H1 (cell line): Measurements from ENCODE around the gene KCNK2. TPM values are rescaled to one million over a fixed set of nuclear protein-coding genes. Genes with fewer than 3 reads are reported as not detected.

ENCODE experiments used
- CTCF ChIA-PET: fragments of 300-600 bp; sonication (Branson Sonifier 250); formaldehyde crosslinking; loops from one replicate; lab custom pipeline; 2021; ENCODE audit not compliant: partially characterized antibody; lab: Charles Lee
- POLR2A ChIA-PET: fragments of 300-600 bp; sonication (Branson Sonifier 250); formaldehyde crosslinking; loops from one replicate; lab custom pipeline; 2021; ENCODE audit warnings: inconsistent platforms; ENCODE audit not compliant: partially characterized antibody; lab: Charles Lee
- DNase-seq, 2 experiments: peaks; one replicate each; pipeline versions ENCODE4 v3.0.0 to v3.0.0-alpha.2; 2010 to 2022; ENCODE audit warnings: low spot score in 2 of 2, low read depth in 1 of 2, mixed read lengths in 1 of 2
- FAIRE-seq: peaks from 2 replicates; lab custom pipeline; 2011; peaks lifted over from hg19 to GRCh38; lab: Jason Lieb, UNC
- H2AFZ ChIP-seq: 2 replicates; pipeline ENCODE4 v1.8.1; 2012; ENCODE audit warnings: low read length, inconsistent platforms
- H2AK5ac ChIP-seq: 2 replicates; pipeline ENCODE4 v1.6.1; 2013; ENCODE audit warnings: low read depth, low read length
- H2BK120ac ChIP-seq: replicated peaks from 2 replicates; pipeline ENCODE3; 2013; ENCODE audit warnings: low read depth, low read length, inconsistent platforms
- H2BK12ac ChIP-seq: 2 replicates; pipeline ENCODE4 v1.6.1; 2013; ENCODE audit warnings: low read depth, low read length
- H2BK15ac ChIP-seq: 2 replicates; pipeline ENCODE4 v1.6.1; 2013; ENCODE audit warnings: low read length
- H2BK20ac ChIP-seq: 2 replicates; pipeline ENCODE4 v1.6.1; 2013; ENCODE audit warnings: low read length
- H2BK5ac ChIP-seq: 2 replicates; pipeline ENCODE4 v1.6.1; 2013; ENCODE audit warnings: low read depth, low read length
- H3K14ac ChIP-seq: 2 replicates; pipeline ENCODE4 v1.6.1; 2013; ENCODE audit warnings: inconsistent platforms; ENCODE audit not compliant: insufficient read length
- H3K18ac ChIP-seq: 2 replicates; pipeline ENCODE4 v1.6.1; 2013; ENCODE audit warnings: low read length; ENCODE audit errors: extremely low read depth
- H3K23ac ChIP-seq: 2 replicates; pipeline ENCODE4 v1.6.1; 2013; ENCODE audit warnings: inconsistent platforms; ENCODE audit not compliant: insufficient read length
- H3K23me2 ChIP-seq: 2 replicates; pipeline ENCODE4 v1.6.1; 2013; ENCODE audit warnings: low read depth, low read length
- H3K27ac ChIP-seq: 2 replicates; pipeline ENCODE4 v1.6.1; 2011; ENCODE audit warnings: low read depth, low read length, inconsistent platforms
- H3K27me3 ChIP-seq, 4 experiments: replicated peaks in 1 of 4; 1 replicate in 1 of 4; 2 replicates in 3 of 4; pipeline versions ENCODE4 v1.6.1 to v1.8.1; 2011 to 2013; ENCODE audit warnings: low read length in 3 of 4, mild to moderate bottlenecking in 3 of 4, inconsistent platforms in 2 of 4, mixed read lengths in 2 of 4, moderate library complexity in 1 of 4; ENCODE audit not compliant: control insufficient read depth in 3 of 4, insufficient read depth in 3 of 4; ENCODE audit errors: extremely low read depth in 1 of 4
- H3K36me3 ChIP-seq, 4 experiments: 2 replicates each; pipeline versions ENCODE4 v1.6.1 to v1.8.1; 2011 to 2013; ENCODE audit warnings: mild to moderate bottlenecking in 4 of 4, low read length in 3 of 4, moderate library complexity in 2 of 4, control low read depth in 1 of 4, inconsistent platforms in 1 of 4; ENCODE audit not compliant: insufficient read depth in 4 of 4, control insufficient read depth in 2 of 4
- H3K4ac ChIP-seq: replicated peaks from 2 replicates; pipeline ENCODE3; 2013; ENCODE audit warnings: low read length, low read depth, mixed read lengths, inconsistent platforms; ENCODE audit not compliant: insufficient read length
- H3K4me1 ChIP-seq, 4 experiments: replicated peaks in 1 of 4; 1 replicate in 1 of 4; 2 replicates in 3 of 4; pipeline versions ENCODE4 v1.6.1 to v1.8.1; 2011 to 2013; ENCODE audit warnings: low read length in 3 of 4, inconsistent platforms in 2 of 4, mixed read lengths in 1 of 4; ENCODE audit not compliant: insufficient read depth in 4 of 4, control insufficient read depth in 3 of 4
- H3K4me2 ChIP-seq, 2 experiments: 2 replicates each; pipeline versions ENCODE4 v1.6.1 to v1.8.1; 2011 to 2013; ENCODE audit warnings: low read depth in 2 of 2, low read length in 2 of 2, control low read depth in 1 of 2, inconsistent platforms in 1 of 2, mild to moderate bottlenecking in 1 of 2; ENCODE audit not compliant: insufficient read depth in 1 of 2
- H3K4me3 ChIP-seq, 4 experiments: fragments of 200-600, 300-600 bp in 1 of 4; sonication (generic), shearing (Covaris generic), sonication (Bioruptor Twin) in 1 of 4; 2 replicates each; pipeline versions ENCODE4 v1.5.1 to v1.8.1; 2011 to 2016; ENCODE audit warnings: low read length in 4 of 4, low read depth in 3 of 4, control low read depth in 2 of 4, inconsistent platforms in 2 of 4, mild to moderate bottlenecking in 2 of 4, mixed read lengths in 1 of 4, moderate library complexity in 1 of 4; ENCODE audit not compliant: insufficient read depth in 2 of 4; ENCODE audit errors: extremely low read depth in 1 of 4
- H3K56ac ChIP-seq: replicated peaks from 2 replicates; pipeline ENCODE3; 2013; ENCODE audit warnings: low read depth, mild to moderate bottlenecking, mixed read lengths, low read length, inconsistent platforms; ENCODE audit not compliant: insufficient read length
- H3K79me1 ChIP-seq: 2 replicates; pipeline ENCODE4 v1.6.1; 2013; ENCODE audit warnings: low read depth, low read length, control low read depth
- H3K79me2 ChIP-seq, 2 experiments: 2 replicates each; pipeline versions ENCODE4 v1.6.1 to v1.8.1; 2012 to 2013; ENCODE audit warnings: low read length in 2 of 2, mild to moderate bottlenecking in 2 of 2, inconsistent platforms in 1 of 2; ENCODE audit not compliant: insufficient read depth in 2 of 2, control insufficient read depth in 1 of 2
- H3K9ac ChIP-seq, 4 experiments: replicated peaks in 1 of 4; 1 replicate in 1 of 4; 2 replicates in 3 of 4; pipeline versions ENCODE4 v1.6.1 to v1.8.1; 2011 to 2013; ENCODE audit warnings: low read depth in 3 of 4, low read length in 3 of 4, control low read depth in 2 of 4, mild to moderate bottlenecking in 2 of 4, moderate library complexity in 2 of 4, inconsistent platforms in 1 of 4; ENCODE audit errors: extremely low read depth in 1 of 4
- H3K9me3 ChIP-seq, 2 experiments: 2 replicates each; pipeline versions ENCODE4 v1.6.1 to v1.8.1; 2012 to 2013; ENCODE audit warnings: mild to moderate bottlenecking in 2 of 2, moderate library complexity in 2 of 2, control low read depth in 1 of 2, inconsistent platforms in 1 of 2, low read depth in 1 of 2, low read length in 1 of 2, mixed read lengths in 1 of 2; ENCODE audit not compliant: insufficient read depth in 2 of 2
- H4K20me1 ChIP-seq, 2 experiments: replicated peaks in 1 of 2; 2 replicates each; pipeline versions ENCODE3 to v1.8.1; 2011 to 2013; ENCODE audit warnings: inconsistent platforms in 2 of 2, low read length in 2 of 2, mild to moderate bottlenecking in 1 of 2; ENCODE audit not compliant: insufficient read depth in 2 of 2, control insufficient read depth in 1 of 2
- H4K5ac ChIP-seq: 2 replicates; pipeline ENCODE4 v1.6.1; 2013; ENCODE audit warnings: low read length, low read depth, mixed read lengths, inconsistent platforms; ENCODE audit not compliant: insufficient read length
- H4K8ac ChIP-seq: 2 replicates; pipeline ENCODE4 v1.8.0; 2013; ENCODE audit warnings: mild to moderate bottlenecking, moderate library complexity, low read length, inconsistent platforms; ENCODE audit not compliant: insufficient read depth; ENCODE audit errors: extremely low read depth
- H4K91ac ChIP-seq: replicated peaks from 2 replicates; pipeline ENCODE3; 2013; ENCODE audit warnings: low read length, mixed read lengths, inconsistent platforms; ENCODE audit not compliant: insufficient read length
- ATF3 ChIP-seq: IDR thresholded peaks from 2 replicates; pipeline ENCODE4 v1.6.1; 2011; ENCODE audit warnings: low read depth, mild to moderate bottlenecking, low read length; ENCODE audit not compliant: insufficient read depth
- CHD2 ChIP-seq: IDR thresholded peaks from 2 replicates; pipeline ENCODE4 v1.6.1; 2012; ENCODE audit warnings: low read length, improper control_type of control experiment
- GABPA ChIP-seq: IDR thresholded peaks from 2 replicates; pipeline ENCODE4 v1.6.1; 2011; ENCODE audit warnings: mild to moderate bottlenecking, low read length, moderate library complexity, borderline replicate concordance; ENCODE audit not compliant: insufficient read depth
- NRF1 ChIP-seq: IDR thresholded peaks from 2 replicates; pipeline ENCODE4 v1.6.1; 2011; ENCODE audit warnings: mild to moderate bottlenecking, low read depth, low read length, improper control_type of control experiment
- RNF2 ChIP-seq: fragments of 200-900, 300-1000 bp; sonication (generic); IDR thresholded peaks from 2 replicates; pipeline ENCODE4 v1.7.1; 2016; ENCODE audit warnings: borderline replicate concordance, low read depth, mild to moderate bottlenecking, antibody characterized with exemption, low read length; ENCODE audit not compliant: poor library complexity, severe bottlenecking; ENCODE audit errors: missing control alignments
- SIRT6 ChIP-seq: IDR thresholded peaks from one replicate; pipeline ENCODE4 v1.7.1; 2012; ENCODE audit warnings: low read length, inconsistent platforms
- SUZ12 ChIP-seq: fragments of 200-600 bp; sonication (generic); IDR thresholded peaks from 2 replicates; pipeline ENCODE4 v1.6.1; 2012; ENCODE audit warnings: mild to moderate bottlenecking, inconsistent platforms, low read length, moderate library complexity, mixed read lengths
- TAF1 ChIP-seq: IDR thresholded peaks from 2 replicates; pipeline ENCODE4 v1.6.1; 2011; ENCODE audit warnings: mild to moderate bottlenecking, low read depth, low read length
- TEAD4 ChIP-seq: IDR thresholded peaks from 2 replicates; pipeline ENCODE4 v1.6.1; 2012; ENCODE audit warnings: low read depth, low read length, inconsistent platforms, mixed read lengths
- WGBS, 2 experiments: shearing (Covaris generic) in 1 of 2; methylation state at CpG; one replicate each; pipeline versions ENCODE4 v1.1.6 to v1.1.7; 2013 to 2015; ENCODE audit warnings: low lambda C conversion rate in 2 of 2, mixed read lengths in 2 of 2, inconsistent platforms in 1 of 2, low coverage in 1 of 2, missing lambda C conversion rate in 1 of 2; ENCODE audit not compliant: insufficient replicate concordance in 2 of 2, insufficient coverage in 1 of 2, insufficient read length in 1 of 2; ENCODE audit errors: extremely low coverage in 1 of 2, missing lambda C conversion rate in 1 of 2; 5-methylcytosine and 5-hydroxymethylcytosine counted together
- polyA plus RNA-seq, 7 experiments: library from polyadenylated mRNA; depleted of rRNA in 3 of 7; stranded (reverse) in 5 of 7; unstranded in 2 of 7; fragments of >200 nt in 5 of 7; fragments of 200-250 nt in 2 of 7; gene quantifications; 1 replicate in 5 of 7; 2 replicates in 1 of 7; 4 replicates in 1 of 7; pipeline versions ENCODE4 v1.2.1 to v1.2.3, GENCODE V29; 2011 to 2013; ENCODE audit warnings: missing spikeins in 2 of 7, mixed read lengths in 2 of 7
- total RNA-seq: library from RNA; stranded (reverse); fragmentation: NEBNext Ultra II Directional; extraction: Animal tissue kit (Norgen Biotek cat#: 25700); gene quantifications from 2 replicates; pipeline ENCODE4 v1.2.1, GENCODE V29; 2021

KCNK2 gene
- total and polyA plus RNA-seq, 2 of the 8 experiments (the other 6 are each of a cell fraction or from before 2014, with no cell fraction given) = 0.59 to 1.2 TPM

GRCh38 chr1:215059947-215060346 is 22.6 kb upstream of the KCNK2 start:
- CTCF ChIA-PET = interaction anchor here (1.2 kb wide), 1 partner anchor 17 kb away, joined by 3 read pairs; no protein-coding TSS in a partner anchor
- no peaks in the 10 kb centered on the region for H3K36me3 ChIP-seq
- no peak overlapping the region for H3K18ac ChIP-seq

More at GRCh38 chr1:215059947-215060346, 22.6 kb upstream of the KCNK2 start:
- no peak overlapping the region for H3K4me2 ChIP-seq
- H3K23me2 ChIP-seq = no peaks in the 10 kb centered on the region
- no peak overlapping the region for H2BK5ac ChIP-seq
- TF ChIP-seq TEAD4 = no peak
- TF ChIP-seq SUZ12 = no peak
- no peak for TF ChIP-seq ATF3
- TF ChIP-seq NRF1 = no peak
- TF ChIP-seq GABPA = no peak
- no peak for TF ChIP-seq RNF2
- no peak for TF ChIP-seq TAF1
- no peak for TF ChIP-seq SIRT6
- no peak for TF ChIP-seq CHD2
- H3K79me2 ChIP-seq = no peaks in the 10 kb centered on the region
- H3K4ac ChIP-seq = no peak overlapping the region
- no peak overlapping the region; the same call in 1 of the 2 replicates for H2BK12ac ChIP-seq
- H4K20me1 ChIP-seq = no peaks in the 10 kb centered on the region
- H2AFZ ChIP-seq = peak overlapping the region; percentile 25; the same call in 1 of the 2 replicates
- H3K27ac ChIP-seq = no peak overlapping the region
- no peak overlapping the region for H3K4me3 ChIP-seq
- H2BK20ac ChIP-seq = no peak overlapping the region
- no peak overlapping the region for H4K5ac ChIP-seq
- 89% methylated on average over 8 of the region's 8 CpGs; no CpG with 5 or more reads in 1 of the 2 experiments for WGBS, 2 experiments
- H3K56ac ChIP-seq = no peak overlapping the region
- no peak overlapping the region for H4K91ac ChIP-seq
- H4K8ac ChIP-seq = no peak overlapping the region
- DNase-seq = no peak
- no peaks in the 10 kb centered on the region for H3K79me1 ChIP-seq
- H3K27me3 ChIP-seq = no peaks in the 10 kb centered on the region
- peaks cover 0 to 7% (median 1%) of the 10 kb centered on the region in 4 experiments; a peak in 3 of 7 replicates for H3K4me1 ChIP-seq
- H2BK15ac ChIP-seq = no peak overlapping the region
- H2BK120ac ChIP-seq = no peak overlapping the region
- H3K23ac ChIP-seq = no peak overlapping the region
- FAIRE-seq = no peak
- POLR2A ChIA-PET = no interaction called here
- no peak overlapping the region for H2AK5ac ChIP-seq
- no peaks in the 10 kb centered on the region for H3K9me3 ChIP-seq
- H3K14ac ChIP-seq = no peak overlapping the region
- no peak overlapping the region for H3K9ac ChIP-seq
